HG02970 (cell line): ENCODE data around the gene NAPG.
"Not testable (repeated sequence)": the region's sequence is repeated elsewhere in the genome, so short reads cannot be mapped to it uniquely, and the experiment has no call there.

Experiments
- ATAC-seq: cut with Tn5 transposase; IDR thresholded peaks from one replicate; pipeline ENCODE4 v1.9.1; 2021; ENCODE audit warnings: mild to moderate bottlenecking, moderate library complexity, moderate number of reproducible peaks; ENCODE audit not compliant: unreplicated experiment, low FRiP score

Gene NAPG

DNA sequence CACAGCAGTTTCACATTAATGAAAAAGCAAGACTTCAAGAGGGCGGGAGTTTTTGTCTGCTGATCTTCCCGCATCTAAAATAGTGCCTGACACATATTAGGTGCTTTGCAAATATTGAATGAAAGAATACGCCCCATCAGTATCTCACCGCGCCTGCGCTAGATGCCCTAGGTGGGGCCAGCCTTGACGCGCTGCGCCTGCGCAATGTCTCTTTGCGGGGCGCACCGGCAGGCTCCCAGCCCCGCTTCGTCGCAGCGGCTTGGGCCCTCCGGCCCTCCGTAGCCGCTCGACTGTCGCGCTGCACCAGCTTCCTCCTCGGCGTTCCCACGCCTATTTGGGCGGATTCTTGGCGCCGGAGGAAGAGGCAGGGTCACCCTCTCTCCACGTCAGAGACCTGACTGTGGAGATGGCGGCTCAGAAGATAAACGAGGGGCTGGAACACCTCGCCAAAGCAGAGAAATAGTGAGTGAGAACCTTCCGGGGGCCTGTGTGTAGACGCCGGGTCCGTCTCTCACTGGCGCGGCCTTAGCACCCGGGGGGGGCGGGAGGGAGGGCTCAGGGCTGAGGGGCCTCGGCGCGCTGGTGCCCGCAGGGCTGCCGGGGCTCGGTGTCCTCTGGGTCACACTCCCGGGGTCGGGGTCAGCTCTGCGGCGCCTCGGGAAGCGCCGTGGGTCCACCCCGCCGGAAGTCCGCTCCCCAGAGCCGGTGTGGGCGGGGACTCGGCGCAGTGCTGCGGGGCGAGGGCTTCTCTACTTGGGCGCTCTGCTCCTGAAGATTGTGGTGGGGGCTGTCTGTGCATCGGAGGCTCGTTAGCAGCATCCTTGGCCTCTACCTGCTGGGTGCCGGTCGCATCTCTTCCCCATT lies at the start of gene NAPG:
Gene NAPG (plus strand): TSS at position 331 of the 864 bp plus-strand sequence. CDS start 76 bp downstream, at position 407.
- ATAC-seq: peak; percentile 85

DNA sequence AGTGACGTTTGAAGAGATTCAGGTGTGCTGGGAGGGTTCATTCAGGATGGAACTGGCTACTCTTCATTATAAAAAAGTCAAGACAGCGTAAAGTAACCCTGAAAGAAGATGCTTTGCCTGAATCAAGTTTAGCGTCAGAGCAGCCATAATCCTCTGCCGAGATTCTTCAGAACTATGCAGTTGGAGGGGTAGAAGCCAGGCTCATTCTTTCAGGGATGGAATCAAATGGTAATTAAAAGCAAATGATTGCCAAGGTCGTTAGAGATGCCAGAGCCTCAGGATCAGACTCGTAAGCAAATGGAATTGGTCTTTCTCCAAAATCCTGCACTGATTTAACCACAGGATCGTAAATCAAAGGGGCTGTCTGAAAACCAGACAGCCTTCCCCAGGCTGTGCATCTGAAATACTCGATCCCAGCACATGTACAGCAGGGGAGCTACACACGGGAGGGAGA lies 49.5 kb upstream of the NAPG start:
- ATAC-seq: no peak

DNA sequence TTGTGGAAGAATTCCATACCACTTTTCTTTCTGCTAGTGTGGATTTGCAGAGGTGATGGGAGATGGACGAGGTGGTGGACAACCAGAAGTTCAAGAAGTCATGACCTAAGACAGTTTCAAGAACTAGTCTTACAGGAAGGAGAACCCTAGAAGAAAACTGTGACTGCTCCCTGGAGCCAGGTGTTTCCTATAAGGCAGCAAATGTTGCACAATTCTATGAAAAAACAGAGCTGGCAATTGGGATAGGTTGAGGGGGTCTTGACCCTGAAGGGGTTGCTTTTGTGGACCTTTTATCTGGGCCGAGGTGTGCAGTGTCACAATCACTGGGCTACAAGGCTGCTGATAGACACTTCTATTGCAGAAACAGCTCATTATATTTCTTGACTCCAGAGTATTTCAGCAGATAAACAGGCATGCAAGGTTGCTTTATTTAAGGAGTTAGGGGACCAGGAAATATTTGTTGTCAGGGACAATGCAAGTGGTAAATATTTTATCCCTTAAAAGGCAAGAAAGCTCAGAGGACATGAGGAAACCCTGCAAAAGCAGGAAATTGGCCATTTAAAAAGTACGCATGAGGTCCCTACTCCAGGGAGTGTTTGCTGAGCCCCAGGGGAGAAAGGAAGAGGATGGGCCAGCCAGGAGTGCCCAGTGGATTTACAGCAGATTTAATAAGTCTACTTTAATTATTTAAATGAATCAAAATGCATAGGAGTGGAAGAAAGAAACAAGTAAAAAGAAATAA lies 48.5 kb upstream of the NAPG start:
- no peak for ATAC-seq

DNA sequence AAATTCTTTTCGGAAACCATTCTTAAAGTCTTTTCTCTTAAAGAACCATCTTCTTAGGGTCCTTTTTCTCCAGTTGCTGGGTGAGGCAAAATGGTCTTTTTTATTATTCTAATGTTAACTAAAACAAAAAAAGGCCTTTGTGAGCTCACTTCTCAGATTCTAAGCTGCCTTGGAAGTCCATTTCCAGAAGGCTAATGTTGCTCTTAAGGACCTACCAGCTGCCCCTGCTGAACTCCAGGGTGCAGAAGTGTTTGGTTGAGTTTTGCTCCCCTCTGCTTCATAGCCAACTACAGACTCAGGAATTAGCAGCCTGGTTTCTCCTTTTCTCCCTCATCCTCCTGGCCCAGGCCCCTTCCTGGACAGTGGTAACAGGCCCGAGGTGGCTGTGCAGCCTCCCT lies 48.0 kb upstream of the NAPG start:
- no peak for ATAC-seq

DNA sequence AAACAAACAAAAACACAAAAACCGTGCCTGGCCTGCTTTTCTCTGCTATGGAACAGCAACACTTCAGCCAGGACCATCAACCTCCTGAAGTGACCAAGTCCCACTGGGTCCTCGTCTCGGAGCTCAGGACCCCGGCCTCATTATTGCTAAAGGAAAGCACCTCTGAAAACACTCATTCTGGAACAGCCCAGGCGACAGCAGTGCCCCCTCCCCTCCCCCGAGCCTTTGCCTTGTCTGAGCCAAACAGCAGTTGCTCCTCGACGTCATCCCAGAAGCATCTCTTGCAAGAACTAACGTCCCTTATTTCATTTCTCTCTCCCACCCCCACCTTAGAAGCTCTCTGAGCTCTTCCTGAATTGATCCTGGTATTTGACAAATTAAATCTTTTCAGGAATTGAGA lies 44.0 kb upstream of the NAPG start:
- ATAC-seq: no peak

DNA sequence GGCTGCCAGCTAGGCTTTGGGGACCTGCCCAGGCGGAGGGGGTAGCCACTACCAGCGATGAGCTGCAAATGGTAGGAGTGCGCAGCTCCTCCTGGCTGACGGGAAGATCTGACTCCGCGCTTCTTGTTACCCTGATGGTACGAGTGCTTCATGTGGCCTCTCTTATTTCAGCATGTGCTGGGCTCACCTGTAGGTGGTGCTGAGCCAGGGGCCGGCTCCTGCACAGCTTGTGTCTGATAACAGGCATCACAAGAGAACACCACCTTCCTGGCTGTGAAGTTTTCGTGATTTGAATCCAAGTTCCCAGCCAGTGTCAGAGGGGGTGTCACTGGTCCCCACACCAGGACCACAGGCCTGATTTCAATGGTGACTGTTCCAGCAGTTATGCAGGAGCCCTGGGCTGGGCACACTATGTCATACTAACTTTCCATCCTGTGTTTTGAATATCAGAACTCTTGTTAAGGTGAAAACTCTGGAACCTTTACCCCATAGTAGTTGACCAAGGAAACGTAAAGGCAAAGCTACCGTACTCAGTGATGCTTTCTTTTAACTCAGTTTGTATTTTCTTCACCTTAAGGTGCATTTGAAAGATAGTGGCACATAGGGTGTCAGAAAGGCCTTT lies 43.4 kb upstream of the NAPG start:
- ATAC-seq: no peak

DNA sequence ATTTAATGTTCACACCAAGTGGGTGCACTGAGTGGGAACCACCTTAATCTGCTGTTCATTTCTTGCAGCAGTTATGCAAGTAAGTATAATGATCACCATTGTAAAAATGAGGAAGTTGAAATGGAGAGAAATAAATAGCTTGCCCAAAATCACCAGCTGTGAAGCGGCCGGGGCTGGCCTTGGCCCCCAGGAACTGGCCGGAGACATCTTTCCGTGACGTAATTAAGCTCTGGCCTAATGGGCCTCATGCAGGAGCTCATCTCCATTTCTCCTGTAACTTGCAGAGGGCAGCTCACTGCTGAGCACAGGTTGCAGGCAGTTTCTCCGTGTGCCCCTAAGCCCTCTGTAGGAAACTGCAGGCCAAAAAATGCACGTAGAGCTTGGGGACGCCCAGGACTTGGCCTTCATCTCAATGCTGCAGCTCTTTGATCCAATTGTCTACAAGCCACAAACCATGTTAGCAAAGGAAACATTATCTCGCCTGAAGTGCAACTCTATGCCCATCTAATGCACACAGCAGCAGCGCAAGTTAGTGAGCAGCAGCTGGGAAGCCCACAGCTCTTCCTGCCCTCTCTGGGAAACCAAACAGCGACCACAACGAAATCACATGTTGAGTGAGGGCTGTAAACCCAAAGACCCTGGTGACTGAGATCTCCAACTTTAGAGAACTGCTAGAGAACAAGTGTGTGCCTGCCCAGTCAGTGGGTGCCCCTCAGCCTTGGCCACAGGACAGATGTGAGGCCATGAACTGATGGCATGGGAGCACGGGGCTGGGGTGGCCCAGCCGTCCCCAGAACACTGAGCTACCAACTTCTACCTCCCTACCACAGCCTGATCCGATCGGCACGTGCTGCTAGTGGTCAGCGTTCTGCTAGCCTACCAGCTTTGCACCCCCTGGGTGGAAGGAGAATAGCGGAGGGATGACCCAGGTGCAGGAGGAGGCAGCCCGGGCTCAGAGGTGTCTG lies 42.6 kb upstream of the NAPG start:
- ATAC-seq: peak; percentile 55

DNA sequence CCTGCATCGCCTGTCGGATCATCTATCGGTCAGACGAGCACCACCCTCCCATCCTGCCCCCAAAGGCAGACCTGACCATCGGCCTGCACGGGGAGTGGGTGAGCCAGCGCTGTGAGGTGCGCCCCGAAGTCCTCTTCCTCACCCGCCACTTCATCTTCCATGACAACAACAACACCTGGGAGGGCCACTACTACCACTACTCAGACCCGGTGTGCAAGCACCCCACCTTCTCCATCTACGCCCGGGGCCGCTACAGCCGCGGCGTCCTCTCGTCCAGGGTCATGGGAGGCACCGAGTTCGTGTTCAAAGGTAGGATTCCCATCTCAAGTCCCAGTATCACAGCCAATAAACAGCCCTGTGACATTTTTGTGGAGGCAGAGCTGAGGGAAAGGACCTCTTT lies 40.4 kb upstream of the NAPG start:
- no peak for ATAC-seq

DNA sequence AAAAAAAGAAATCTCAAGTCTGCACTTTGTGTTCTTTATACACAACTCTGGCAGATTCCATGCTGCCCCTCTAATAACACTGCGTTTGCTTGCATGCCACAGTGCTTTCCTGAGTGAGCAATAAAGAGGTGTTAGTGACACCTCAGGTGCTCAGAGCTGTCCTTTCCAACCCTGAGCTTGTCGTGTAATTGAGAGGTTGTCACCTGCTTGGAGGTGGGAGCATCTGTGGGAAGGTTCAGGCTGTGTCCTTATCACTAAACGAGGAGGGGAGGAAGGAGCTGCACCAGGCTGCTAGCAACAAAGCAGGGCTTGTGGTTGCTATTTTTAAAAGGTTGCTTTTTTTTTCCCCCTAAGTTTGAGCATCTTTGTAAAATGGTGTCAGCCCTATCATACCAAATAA lies 39.5 kb upstream of the NAPG start:
- no peak for ATAC-seq

DNA sequence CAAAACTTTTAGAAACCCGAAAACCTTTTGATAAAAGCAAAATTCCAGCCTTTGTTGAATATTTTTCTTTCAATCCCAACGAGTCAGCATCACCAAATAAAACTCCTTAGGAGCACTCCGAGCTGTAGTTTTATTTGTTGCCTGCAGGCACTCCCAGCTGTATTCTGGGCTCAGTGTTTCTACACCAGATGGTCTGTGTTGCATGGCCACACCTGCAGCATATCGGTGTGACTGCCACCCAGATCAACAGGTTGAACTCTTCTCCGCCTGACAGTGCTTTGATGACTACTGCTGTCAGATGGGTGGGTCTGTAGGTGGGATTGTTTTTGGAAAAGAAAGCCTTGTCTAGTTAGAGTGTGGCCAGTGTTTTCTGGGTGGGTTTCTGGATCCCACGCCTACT lies 38.7 kb upstream of the NAPG start:
- ATAC-seq: no peak

DNA sequence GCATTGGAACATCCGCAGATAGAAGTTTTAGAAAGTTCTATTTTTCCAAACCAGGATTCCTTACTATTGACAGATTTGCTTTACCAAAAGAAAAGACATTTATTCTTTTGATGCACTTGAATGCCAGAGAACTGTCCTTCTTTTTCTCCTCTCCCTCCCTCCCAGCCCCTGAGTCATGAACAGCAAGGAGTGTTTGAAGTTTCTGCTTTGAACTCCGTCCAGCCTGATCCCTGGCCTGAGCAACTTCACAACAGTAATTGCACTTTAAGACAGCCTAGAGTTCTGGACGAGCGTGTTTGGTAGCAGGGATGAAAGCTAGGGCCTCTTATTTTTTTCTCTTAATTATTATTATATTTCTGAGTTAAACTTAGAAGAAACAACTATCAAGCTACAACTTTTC lies 37.8 kb upstream of the NAPG start:
- no peak for ATAC-seq

DNA sequence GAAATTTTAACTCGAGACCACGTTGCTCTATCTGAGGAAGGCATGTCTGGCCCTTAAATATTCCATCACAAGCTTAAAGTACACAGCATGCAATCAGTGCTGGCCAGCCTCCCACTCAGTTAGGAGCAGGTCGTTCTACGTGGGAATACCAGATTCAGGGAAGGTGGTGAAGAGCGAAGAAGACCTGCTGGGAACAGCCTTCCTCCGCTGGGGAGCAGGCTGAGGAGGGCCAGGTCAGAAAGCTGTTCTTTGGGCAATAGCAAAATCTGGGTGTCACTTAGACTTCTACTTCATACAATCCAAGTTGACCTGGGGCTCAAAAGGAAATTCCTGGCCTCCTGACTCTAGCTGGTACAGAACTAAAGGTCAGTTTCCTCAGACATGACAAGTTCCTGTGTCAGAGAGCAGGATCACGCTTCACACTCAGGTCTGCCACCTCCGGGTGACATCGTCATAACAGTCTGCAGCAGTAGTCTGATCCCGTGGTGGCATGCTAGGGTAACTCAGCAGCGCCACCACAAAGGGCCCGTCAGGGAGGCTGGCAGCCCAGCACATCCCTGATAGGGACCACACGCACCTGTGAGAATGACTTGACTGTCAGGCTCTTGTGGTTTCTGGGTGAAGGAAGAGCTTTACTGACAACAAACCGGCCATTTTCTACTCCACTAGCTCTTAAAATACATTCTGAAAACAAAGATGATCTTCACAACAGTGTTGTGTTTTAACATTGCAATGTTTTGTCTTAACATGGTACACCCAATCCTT lies 35.2 kb upstream of the NAPG start:
- ATAC-seq: peak; percentile 86

DNA sequence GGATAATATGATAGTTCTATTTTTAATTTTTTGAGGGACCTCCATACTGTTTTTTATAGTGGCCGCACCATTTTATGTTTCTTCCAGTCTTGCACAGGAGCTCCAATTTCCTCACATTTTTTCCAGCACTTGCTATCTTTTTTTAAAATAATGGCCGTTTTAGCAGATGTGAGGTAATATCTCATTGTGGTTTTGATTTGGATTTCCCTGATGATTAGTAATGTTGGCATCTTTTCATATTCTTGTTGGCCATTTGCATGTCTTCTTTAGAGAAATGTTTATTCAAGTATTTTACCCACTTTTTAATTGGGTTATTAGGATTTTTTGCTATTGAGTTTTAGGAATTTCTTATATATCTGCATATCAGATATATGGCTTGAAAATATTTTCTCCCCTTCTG lies 29.9 kb upstream of the NAPG start:
- no peak for ATAC-seq

DNA sequence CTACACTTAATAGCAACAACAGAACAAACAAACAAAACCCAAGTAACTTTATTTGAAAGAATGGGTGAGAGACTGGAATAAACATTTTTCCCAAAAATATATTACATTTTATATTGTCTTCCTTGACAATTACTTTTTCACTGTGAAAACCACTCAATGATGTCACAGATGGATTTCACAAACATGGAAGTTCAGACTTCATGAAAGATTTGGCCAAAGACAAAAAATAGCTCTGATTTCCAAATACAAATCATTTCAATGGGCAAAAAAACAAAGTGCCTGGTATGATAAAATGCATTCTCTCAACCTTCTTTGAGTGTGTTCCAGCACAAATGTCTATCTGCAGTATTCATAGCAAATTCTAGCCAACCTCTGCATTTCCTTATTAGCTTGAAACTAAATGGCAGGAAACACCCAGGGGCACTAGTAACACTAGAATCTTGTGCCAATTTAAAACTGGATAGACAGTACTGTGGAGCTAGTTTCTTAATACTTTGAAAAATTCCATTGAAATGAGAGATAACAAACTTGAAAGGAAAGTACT lies 28.5 kb upstream of the NAPG start:
- ATAC-seq: no peak

DNA sequence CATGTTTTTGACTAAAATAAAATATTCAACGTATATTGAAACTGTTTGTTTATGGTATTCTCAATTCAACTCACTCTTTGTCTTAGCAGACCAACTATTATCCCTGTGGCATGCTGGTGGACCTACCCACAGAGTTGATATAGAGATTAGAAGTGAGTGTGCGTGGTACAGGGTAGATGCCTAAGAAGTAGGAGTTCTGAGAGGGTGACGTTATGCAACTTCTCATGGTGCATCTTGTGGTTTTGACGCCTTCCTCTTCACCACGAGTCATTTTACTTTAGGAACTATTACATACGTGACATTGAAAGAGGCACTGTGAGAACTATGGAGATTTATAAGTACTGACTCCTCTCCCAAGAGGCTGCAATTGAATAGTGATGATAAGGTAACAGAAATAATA lies 26.6 kb upstream of the NAPG start:
- no peak for ATAC-seq

DNA sequence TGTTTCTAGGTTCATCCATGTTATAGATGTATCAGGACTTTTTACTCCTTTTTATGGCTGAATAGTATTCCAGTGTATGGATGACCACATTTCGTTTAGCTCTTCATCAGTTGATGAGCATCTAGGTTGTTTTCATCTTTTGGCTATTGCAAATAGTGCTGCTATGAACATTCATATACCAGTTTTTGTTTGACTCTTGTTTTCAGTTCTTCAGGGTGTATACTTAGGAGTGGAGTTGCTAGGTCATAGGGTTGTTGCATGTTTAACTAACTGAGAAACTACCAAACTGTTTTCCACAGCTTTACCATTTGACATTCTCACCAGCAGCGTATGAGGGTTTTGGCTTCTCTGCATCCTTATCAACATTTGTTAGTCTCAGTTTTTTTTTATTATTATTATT lies 25.8 kb upstream of the NAPG start:
- ATAC-seq: no peak

DNA sequence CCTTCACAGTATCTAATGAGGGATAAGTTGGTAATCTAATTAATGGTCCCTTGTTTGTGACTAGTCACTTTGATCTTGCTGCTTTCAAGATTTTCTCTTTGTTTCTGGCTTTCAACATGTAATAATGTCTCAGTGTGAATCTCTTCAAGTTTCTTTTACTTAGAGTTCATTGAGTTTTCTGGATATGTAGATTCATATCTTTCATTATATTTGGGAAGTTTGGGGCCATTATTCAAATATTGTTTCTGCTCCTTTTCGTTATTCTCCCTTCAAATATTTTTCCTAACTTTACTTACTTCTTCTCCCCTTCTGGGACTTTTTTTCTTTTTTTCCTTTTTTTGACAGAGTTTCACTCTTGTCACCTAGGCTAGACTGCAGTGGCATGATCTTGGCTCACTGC lies 21.1 kb upstream of the NAPG start:
- no peak for ATAC-seq

DNA sequence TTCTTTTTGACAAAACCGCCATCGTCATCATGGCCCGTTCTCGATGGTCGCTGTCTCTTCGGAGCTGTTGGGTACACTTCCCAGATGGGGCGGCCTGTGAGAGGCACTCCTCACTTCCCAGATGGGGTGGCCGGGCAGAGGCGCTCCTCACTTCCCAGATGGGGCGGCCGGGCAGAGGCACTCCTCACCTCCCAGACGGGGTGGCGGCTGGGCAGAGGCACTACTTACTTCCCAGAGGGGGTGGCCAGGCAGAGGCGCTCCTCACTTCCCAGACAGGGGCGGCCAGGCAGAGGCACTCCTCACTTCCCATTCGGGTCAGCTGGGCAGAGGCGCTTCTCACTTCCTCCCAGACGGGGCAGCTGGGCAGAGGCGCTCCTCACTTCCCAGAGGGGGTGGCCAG lies 19.9 kb upstream of the NAPG start:
- not testable (repeated sequence) for ATAC-seq

DNA sequence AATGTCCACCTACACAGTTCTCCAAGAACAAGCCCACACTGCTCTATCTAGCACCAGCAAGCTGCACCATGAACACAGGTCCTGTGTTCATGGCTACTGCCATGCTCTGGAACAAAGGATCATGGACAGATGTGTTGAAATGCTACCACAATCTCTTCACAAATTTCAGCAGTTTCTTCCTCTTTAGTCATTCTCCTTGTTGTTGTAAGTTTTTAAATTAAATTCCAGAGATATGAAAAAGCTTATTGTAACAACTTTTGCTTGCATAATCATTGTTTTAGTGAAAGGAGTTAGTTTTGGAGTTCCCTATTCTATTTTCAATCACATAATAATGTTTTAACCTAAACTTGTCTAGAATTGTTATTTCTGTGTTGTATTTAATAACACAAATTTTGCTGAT lies 17.2 kb upstream of the NAPG start:
- no peak for ATAC-seq
